IMR-90 (cell line): ENCODE measurements around the gene A1BG. TPM values are rescaled to one million over a fixed set of nuclear protein-coding genes. Genes with fewer than 3 reads are reported as not detected.

Experiments used
- ATAC-seq: fragments of 200-7000 bp; cut with Tn5 transposase; 2 replicates; pipeline ENCODE4 v1.9.1; 2020; ENCODE audit warnings: low read depth, mild to moderate bottlenecking, moderate library complexity
- BruUV-seq: library from RNA; stranded (reverse); fragments of 400-500 nt; replicated peaks from 2 replicates; lab custom pipeline; 2021; lab: Mats Ljungman, UMichigan
- CTCF ChIA-PET: fragments of 300-600 bp; formaldehyde crosslinking; extraction: SDS; loops from one replicate; lab custom pipeline; 2021; ENCODE audit warnings: antibody characterized with exemption; lab: Yijun Ruan, JAX
- POLR2A ChIA-PET: fragments of 300-600 bp; sonication (Branson Sonifier 250); formaldehyde crosslinking; loops from one replicate; lab custom pipeline; 2022; ENCODE audit warnings: antibody characterized with exemption; ENCODE audit not compliant: unreplicated experiment; lab: Charles Lee
- DNase-seq: peaks from one replicate; pipeline ENCODE4 v3.0.0; 2013
- H2AFZ ChIP-seq: replicated peaks from 2 replicates; pipeline ENCODE3; 2013; ENCODE audit warnings: low read length, mild to moderate bottlenecking; ENCODE audit not compliant: poor library complexity
- H2AK5ac ChIP-seq: 2 replicates; pipeline ENCODE4 v1.6.1; 2013; ENCODE audit warnings: low read depth, low read length, inconsistent platforms
- H2AK9ac ChIP-seq: replicated peaks from 2 replicates; pipeline ENCODE3; 2013; ENCODE audit warnings: mild to moderate bottlenecking, low read depth, low read length, moderate library complexity; ENCODE audit not compliant: poor library complexity
- H2BK120ac ChIP-seq: 2 replicates; pipeline ENCODE4 v1.6.1; 2013; ENCODE audit warnings: low read depth, low read length, inconsistent platforms
- H2BK15ac ChIP-seq: 3 replicates; pipeline ENCODE4 v1.6.1; 2013; ENCODE audit warnings: low read depth, low read length, inconsistent platforms
- H2BK20ac ChIP-seq: 2 replicates; pipeline ENCODE4 v1.6.1; 2013; ENCODE audit warnings: low read depth, mild to moderate bottlenecking, inconsistent platforms, low read length, moderate library complexity
- H2BK5ac ChIP-seq: 2 replicates; pipeline ENCODE4 v1.6.1; 2013; ENCODE audit warnings: mild to moderate bottlenecking, low read depth, low read length, inconsistent platforms; ENCODE audit not compliant: poor library complexity, severe bottlenecking
- H3K14ac ChIP-seq: replicated peaks from 2 replicates; pipeline ENCODE4 v1.6.1; 2013; ENCODE audit warnings: low read depth, low read length, inconsistent platforms
- H3K18ac ChIP-seq: 2 replicates; pipeline ENCODE4 v1.6.1; 2013; ENCODE audit warnings: low read depth, low read length, control low read depth
- H3K23ac ChIP-seq: 2 replicates; pipeline ENCODE4 v1.6.1; 2013; ENCODE audit warnings: low read depth, low read length, inconsistent platforms
- H3K27ac ChIP-seq: 2 replicates; pipeline ENCODE4 v1.5.1; 2013; ENCODE audit warnings: mild to moderate bottlenecking, control low read depth, low read length; ENCODE audit not compliant: insufficient read depth
- H3K27me3 ChIP-seq: 2 replicates; pipeline ENCODE4 v1.6.1; 2013; ENCODE audit warnings: low read length; ENCODE audit not compliant: control insufficient read depth, insufficient read depth
- H3K36me3 ChIP-seq: 2 replicates; pipeline ENCODE4 v1.6.1; 2013; ENCODE audit warnings: low read length, mixed read lengths; ENCODE audit not compliant: control insufficient read depth, insufficient read depth
- H3K4ac ChIP-seq: 2 replicates; pipeline ENCODE4 v1.6.1; 2013; ENCODE audit warnings: low read depth, low read length, inconsistent platforms
- H3K4me1 ChIP-seq: 2 replicates; pipeline ENCODE4 v1.6.1; 2013; ENCODE audit warnings: low read length, mixed read lengths; ENCODE audit not compliant: control insufficient read depth, insufficient read depth
- H3K4me2 ChIP-seq: 2 replicates; pipeline ENCODE4 v1.6.1; 2013; ENCODE audit warnings: low read depth, mild to moderate bottlenecking, control low read depth, low read length, moderate library complexity
- H3K4me3 ChIP-seq: 2 replicates; pipeline ENCODE4 v1.5.1; 2013; ENCODE audit warnings: low read depth, mild to moderate bottlenecking, control low read depth, low read length, moderate library complexity; ENCODE audit not compliant: insufficient read depth
- H3K56ac ChIP-seq: 2 replicates; pipeline ENCODE4 v1.6.1; 2013; ENCODE audit warnings: low read length, inconsistent platforms; ENCODE audit not compliant: insufficient read depth; ENCODE audit errors: extremely low read depth
- H3K79me1 ChIP-seq, 2 experiments: 2 replicates each; pipeline ENCODE4 v1.6.1; 2013; ENCODE audit warnings: low read length in 2 of 2, inconsistent platforms in 1 of 2, low read depth in 1 of 2
- H3K9ac ChIP-seq: 2 replicates; pipeline ENCODE4 v1.6.1; 2013; ENCODE audit warnings: low read depth, low read length, control low read depth
- H3K9me1 ChIP-seq: 2 replicates; pipeline ENCODE4 v1.6.1; 2013; ENCODE audit warnings: low read length, inconsistent platforms; ENCODE audit not compliant: insufficient read depth
- H3K9me3 ChIP-seq: 2 replicates; pipeline ENCODE4 v1.6.1; 2013; ENCODE audit warnings: low read length; ENCODE audit not compliant: control insufficient read depth, insufficient read depth
- H4K20me1 ChIP-seq: 2 replicates; pipeline ENCODE4 v1.6.1; 2013; ENCODE audit warnings: low read length, inconsistent platforms; ENCODE audit not compliant: insufficient read depth
- H4K5ac ChIP-seq: 2 replicates; pipeline ENCODE4 v1.6.1; 2013; ENCODE audit warnings: mild to moderate bottlenecking, low read depth, low read length, control low read depth
- H4K8ac ChIP-seq, 2 experiments: 2 replicates each; pipeline ENCODE4 v1.6.1; 2013; ENCODE audit warnings: low read depth in 2 of 2, low read length in 2 of 2, control low read depth in 1 of 2, inconsistent platforms in 1 of 2
- H4K91ac ChIP-seq: 2 replicates; pipeline ENCODE4 v1.6.1; 2013; ENCODE audit warnings: low read depth, low read length, inconsistent platforms; ENCODE audit not compliant: insufficient read depth
- BHLHE40 ChIP-seq: fragments of 150-350 bp; IDR thresholded peaks from 2 replicates; pipeline ENCODE4 v1.6.1; 2016; ENCODE audit warnings: mild to moderate bottlenecking, low read depth, low read length
- CEBPB ChIP-seq: IDR thresholded peaks from 2 replicates; pipeline ENCODE4 v1.6.1; 2012; ENCODE audit warnings: low read depth, low read length, improper control_type of control experiment
- CHD1 ChIP-seq: IDR thresholded peaks from 2 replicates; pipeline ENCODE4 v1.6.1; 2012; ENCODE audit warnings: low read depth, low read length, improper control_type of control experiment
- ELK1 ChIP-seq: fragments of 150-350 bp; IDR thresholded peaks from 2 replicates; pipeline ENCODE4 v1.6.1; 2016; ENCODE audit warnings: low read depth, mild to moderate bottlenecking, low read length, moderate library complexity, borderline replicate concordance
- FOS ChIP-seq: fragments of 150-350 bp; IDR thresholded peaks from 2 replicates; pipeline ENCODE4 v1.6.1; 2016; ENCODE audit warnings: low read depth, low read length
- MAFK ChIP-seq: IDR thresholded peaks from 2 replicates; pipeline ENCODE4 v1.6.1; 2012; ENCODE audit warnings: low read depth, low read length, improper control_type of control experiment
- MAZ ChIP-seq: IDR thresholded peaks from 2 replicates; pipeline ENCODE4 v1.6.1; 2012; ENCODE audit warnings: low read depth, mild to moderate bottlenecking, low read length, improper control_type of control experiment, moderate library complexity, borderline replicate concordance
- MXI1 ChIP-seq: IDR thresholded peaks from 2 replicates; pipeline ENCODE4 v1.6.1; 2012; ENCODE audit warnings: low read depth, mild to moderate bottlenecking, low read length, moderate library complexity, borderline replicate concordance
- NFE2L2 ChIP-seq: fragments of 150-350 bp; IDR thresholded peaks from 2 replicates; pipeline ENCODE4 v1.6.1; 2016; ENCODE audit warnings: low read depth, mild to moderate bottlenecking, low read length
- POLR2A ChIP-seq: IDR thresholded peaks from 2 replicates; pipeline ENCODE4 v1.6.1; 2012; ENCODE audit warnings: mild to moderate bottlenecking, low read depth, low read length
- RAD21 ChIP-seq: IDR thresholded peaks from 2 replicates; pipeline ENCODE4 v1.6.1; 2012; ENCODE audit warnings: low read length, improper control_type of control experiment
- RCOR1 ChIP-seq: IDR thresholded peaks from 2 replicates; pipeline ENCODE4 v1.6.1; 2012; ENCODE audit warnings: mild to moderate bottlenecking, low read length, improper control_type of control experiment; ENCODE audit not compliant: insufficient replicate concordance
- RFX5 ChIP-seq: IDR thresholded peaks from 2 replicates; pipeline ENCODE4 v1.8.0; 2012; ENCODE audit warnings: low read depth, mild to moderate bottlenecking, low read length, moderate library complexity
- WGBS, 2 experiments: methylation state at CpG; one replicate each; pipeline versions ENCODE4 v1.1.5 to v1.1.7; 2013; ENCODE audit warnings: missing lambda C conversion rate in 2 of 2; ENCODE audit not compliant: insufficient read length in 1 of 2; ENCODE audit errors: extremely low coverage in 2 of 2; 5-methylcytosine and 5-hydroxymethylcytosine counted together
- dilution Hi-C: fragments of 300-500 bp; cut with HindIII; formaldehyde crosslinking; loops from one replicate; pipeline ENCODE4 v1.14.3; 2018; ENCODE audit warnings: low sequenced_read_pairs; ENCODE audit not compliant: unreplicated experiment
- in situ Hi-C: fragments of 300-500 bp; cut with MboI; formaldehyde crosslinking; loops from 3 replicates; pipeline ENCODE4 v1.14.3; 2019; ENCODE audit warnings: low sequenced_read_pairs, inconsistent platforms, mixed read lengths
- intact Hi-C: fragments of 100-400 bp; cut with micrococcal nuclease; formaldehyde crosslinking; loops from 2 replicates; pipeline ENCODE4 v1.10.0; 2022
- polyA plus RNA-seq, 3 experiments: library from polyadenylated mRNA; depleted of rRNA; stranded (reverse); fragments of >200 nt; gene quantifications; 2 replicates each; pipeline ENCODE4 v1.2.3, GENCODE V29; 2012; ENCODE audit warnings: low replicate concordance in 1 of 3
- total RNA-seq: library from RNA; depleted of rRNA; stranded (reverse); fragments of >200 nt; gene quantifications from 2 replicates; pipeline ENCODE4 v1.2.3, GENCODE V29; 2012
- TF ChIP-seq, protein P1 (sequence below): fragments of 150-350 bp; IDR thresholded peaks from 2 replicates; pipeline ENCODE4 v1.6.1; 2017; ENCODE audit warnings: mild to moderate bottlenecking, antibody characterized with exemption, low read length, low read depth

A1BG gene
- total and polyA plus RNA-seq, 2 of the 4 experiments (the other 2 are of a cell fraction): 4.5 to 54.5 TPM

- intact Hi-C loops (no loop called here), dilution Hi-C loops (no loop called here), in situ Hi-C loops (no loop called here)
- H2AK5ac ChIP-seq: no peak overlapping the region
- H3K9me1 ChIP-seq: peaks cover 31% of the 10 kb centered on the region
- no peaks in the 10 kb centered on the region for H3K9me3 ChIP-seq
- peaks cover 1% of the 10 kb centered on the region; the same call in 1 of the 2 replicates for H3K36me3 ChIP-seq
- DNase-seq (no peak), ATAC-seq (no peak)
- peak overlapping the region; percentile 68 for H2AK9ac ChIP-seq
- no peak overlapping the region for H3K4me3 ChIP-seq
- H2BK120ac ChIP-seq: no peak overlapping the region
- no peak overlapping the region for H2BK15ac ChIP-seq
- no peak overlapping the region for H3K23ac ChIP-seq
- no peak overlapping the region for H2BK20ac ChIP-seq
- H3K9ac ChIP-seq: no peak overlapping the region
- H3K14ac ChIP-seq: no peak overlapping the region
- TF ChIP-seq ELK1: no peak
- no peak for TF ChIP-seq RFX5
- TF ChIP-seq NFE2L2: no peak
- no peak for TF ChIP-seq CEBPB
- no peak for TF ChIP-seq MXI1
- TF ChIP-seq CHD1: no peak
- TF ChIP-seq MAFK: no peak
- TF ChIP-seq RCOR1: no peak
- TF ChIP-seq BHLHE40: no peak
- no peak for TF ChIP-seq MAZ
- TF ChIP-seq FOS: no peak
- TF ChIP-seq, protein P1, sequence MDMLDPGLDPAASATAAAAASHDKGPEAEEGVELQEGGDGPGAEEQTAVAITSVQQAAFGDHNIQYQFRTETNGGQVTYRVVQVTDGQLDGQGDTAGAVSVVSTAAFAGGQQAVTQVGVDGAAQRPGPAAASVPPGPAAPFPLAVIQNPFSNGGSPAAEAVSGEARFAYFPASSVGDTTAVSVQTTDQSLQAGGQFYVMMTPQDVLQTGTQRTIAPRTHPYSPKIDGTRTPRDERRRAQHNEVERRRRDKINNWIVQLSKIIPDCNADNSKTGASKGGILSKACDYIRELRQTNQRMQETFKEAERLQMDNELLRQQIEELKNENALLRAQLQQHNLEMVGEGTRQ: no peak
- TF ChIP-seq RAD21: no peak
- no peak for TF ChIP-seq POLR2A
- H3K4me2 ChIP-seq: no peak overlapping the region
- no peak overlapping the region for H3K56ac ChIP-seq
- no TSS peak for BruUV-seq
- no peak overlapping the region for H2BK5ac ChIP-seq
- WGBS, 2 experiments: 100% methylated on average over 4 of the region's 6 CpGs; no CpG with 5 or more reads in 1 of the 2 experiments
- H4K8ac ChIP-seq: no peak overlapping the region
- no peak overlapping the region for H3K27ac ChIP-seq
- no peaks in the 10 kb centered on the region for H3K27me3 ChIP-seq
- H3K4me1 ChIP-seq: peaks cover 18% of the 10 kb centered on the region
- H3K79me1 ChIP-seq: peaks cover 22 to 53% of the 10 kb centered on the region in 2 experiments; a peak in 3 of 4 replicates
- peaks cover 7% of the 10 kb centered on the region for H4K20me1 ChIP-seq
- H3K18ac ChIP-seq: no peak overlapping the region
- H2AFZ ChIP-seq: no peak overlapping the region
- no peak overlapping the region for H3K4ac ChIP-seq
- no peak overlapping the region for H4K5ac ChIP-seq
- POLR2A ChIA-PET: no interaction called here
- H4K91ac ChIP-seq: no peak overlapping the region
- CTCF ChIA-PET: no interaction called here
Measured at GRCh38 chr19:58382997-58383603, 29.8 kb upstream of the A1BG start.
